Measurements from ENCODE around the gene FGD5. TPM values are rescaled to one million over a fixed set of nuclear protein-coding genes. Genes with fewer than 3 reads are reported as not detected.

The FGD5 gene
- polyA plus RNA-seq, 3 donors, result 0.03 TPM; not detected in 2

GRCh38 chr3:14837186-14837877 lies 18.6 kb downstream of the FGD5 start:
- Histone ChIP-seq H2AFZ (ENCODE audit: insufficient read depth, low read depth, low read length, poor library complexity, severe bottlenecking) (no peak overlapping the region), H3K4me3 (replicated peaks in 1 of 3; ENCODE audit: low read depth in 2 of 3, low read length in 3 of 3) (no peak overlapping the region), H3K9ac (ENCODE audit: insufficient read depth, low read length, poor library complexity, severe bottlenecking) (no peak overlapping the region), H4K20me1 (ENCODE audit: insufficient read depth, low read length) (no peaks in the 10 kb centered on the region), H3K27me3 (ENCODE audit: control insufficient read depth in 2 of 2, insufficient read depth in 2 of 2, low read length in 2 of 2) (no peaks in the 10 kb centered on the region), H3K4me2 (replicated peaks; ENCODE audit: extremely low read depth, low read length, poor library complexity, severe bottlenecking) (no peak overlapping the region), H3K36me3 (replicated peaks in 1 of 2; ENCODE audit: control insufficient read depth in 1 of 2, insufficient read depth in 2 of 2, low read length in 2 of 2) (no peaks in the 10 kb centered on the region), H3K9me3 (replicated peaks in 1 of 2; ENCODE audit: control insufficient read depth in 1 of 2, insufficient read depth in 1 of 2, low read length in 2 of 2) (no peaks in the 10 kb centered on the region), H3K27ac (ENCODE audit: low read depth in 1 of 2, low read length in 2 of 2) (no peak overlapping the region), H3K4me1 (ENCODE audit: control insufficient read depth in 1 of 2, insufficient read depth in 2 of 2, low read length in 2 of 2) (no peaks in the 10 kb centered on the region), H3K79me2 (ENCODE audit: insufficient read depth, low read length) (no peaks in the 10 kb centered on the region)
- no peak overlapping the region for H3K4me3 Mint-ChIP-seq
- H3K27ac Mint-ChIP-seq, result no peak overlapping the region
- intact Hi-C loops (cut with micrococcal nuclease), result no loop called here
- no peaks in the 10 kb centered on the region for H3K9me3 Mint-ChIP-seq
- no peaks in the 10 kb centered on the region for H3K4me1 Mint-ChIP-seq
- DNase-seq, result no peak
- no peaks in the 10 kb centered on the region for H3K36me3 Mint-ChIP-seq
- TF ChIP-seq, protein P1, sequence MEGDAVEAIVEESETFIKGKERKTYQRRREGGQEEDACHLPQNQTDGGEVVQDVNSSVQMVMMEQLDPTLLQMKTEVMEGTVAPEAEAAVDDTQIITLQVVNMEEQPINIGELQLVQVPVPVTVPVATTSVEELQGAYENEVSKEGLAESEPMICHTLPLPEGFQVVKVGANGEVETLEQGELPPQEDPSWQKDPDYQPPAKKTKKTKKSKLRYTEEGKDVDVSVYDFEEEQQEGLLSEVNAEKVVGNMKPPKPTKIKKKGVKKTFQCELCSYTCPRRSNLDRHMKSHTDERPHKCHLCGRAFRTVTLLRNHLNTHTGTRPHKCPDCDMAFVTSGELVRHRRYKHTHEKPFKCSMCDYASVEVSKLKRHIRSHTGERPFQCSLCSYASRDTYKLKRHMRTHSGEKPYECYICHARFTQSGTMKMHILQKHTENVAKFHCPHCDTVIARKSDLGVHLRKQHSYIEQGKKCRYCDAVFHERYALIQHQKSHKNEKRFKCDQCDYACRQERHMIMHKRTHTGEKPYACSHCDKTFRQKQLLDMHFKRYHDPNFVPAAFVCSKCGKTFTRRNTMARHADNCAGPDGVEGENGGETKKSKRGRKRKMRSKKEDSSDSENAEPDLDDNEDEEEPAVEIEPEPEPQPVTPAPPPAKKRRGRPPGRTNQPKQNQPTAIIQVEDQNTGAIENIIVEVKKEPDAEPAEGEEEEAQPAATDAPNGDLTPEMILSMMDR (IDR thresholded peaks at IDR 0.05), result no peak
- H3K27me3 Mint-ChIP-seq (ENCODE audit: low read depth in 3 of 3), result peaks cover 2 to 6% (median 3%) of the 10 kb centered on the region in 3 donors
- 94% methylated on average over 11 of the region's 15 CpGs for WGBS (ENCODE audit: insufficient coverage)

DNA sequence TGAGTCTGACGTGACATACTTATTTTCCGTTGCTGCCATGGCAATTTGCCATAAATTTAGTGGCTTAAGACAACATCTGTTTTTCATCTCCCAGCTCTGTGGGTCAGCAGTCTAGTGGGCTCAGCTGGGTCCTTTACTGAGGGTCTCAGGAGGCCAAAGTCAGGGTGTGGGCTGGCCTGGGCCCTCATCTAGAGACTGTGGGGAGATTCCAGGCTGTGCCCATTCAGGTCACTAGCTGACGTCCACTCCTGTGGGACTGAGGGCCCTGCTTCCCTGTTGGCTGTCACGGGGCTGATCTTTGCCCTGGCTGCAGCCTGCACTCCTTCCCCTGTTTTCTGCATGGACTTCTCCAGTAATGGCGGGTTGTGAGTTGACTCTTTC lies 19.1 kb downstream of the FGD5 start:
- no peak for DNase-seq
- Mint-ChIP-seq H3K27me3 (ENCODE audit: low read depth in 3 of 3) (peaks cover 3 to 6% (median 3%) of the 10 kb centered on the region in 3 donors), H3K27ac (no peak overlapping the region), H3K4me1 (no peaks in the 10 kb centered on the region), H3K9me3 (no peaks in the 10 kb centered on the region), H3K36me3 (no peaks in the 10 kb centered on the region), H3K4me3 (no peak overlapping the region)
- Histone ChIP-seq H3K9ac (ENCODE audit: insufficient read depth, low read length, poor library complexity, severe bottlenecking) (no peak overlapping the region), H3K27me3 (ENCODE audit: control insufficient read depth in 2 of 2, insufficient read depth in 2 of 2, low read length in 2 of 2) (no peaks in the 10 kb centered on the region), H2AFZ (ENCODE audit: insufficient read depth, low read depth, low read length, poor library complexity, severe bottlenecking) (no peak overlapping the region), H3K4me1 (ENCODE audit: control insufficient read depth in 1 of 2, insufficient read depth in 2 of 2, low read length in 2 of 2) (no peaks in the 10 kb centered on the region), H3K9me3 (replicated peaks in 1 of 2; ENCODE audit: control insufficient read depth in 1 of 2, insufficient read depth in 1 of 2, low read length in 2 of 2) (no peaks in the 10 kb centered on the region), H3K4me3 (replicated peaks in 1 of 3; ENCODE audit: low read depth in 2 of 3, low read length in 3 of 3) (no peak overlapping the region), H3K36me3 (replicated peaks in 1 of 2; ENCODE audit: control insufficient read depth in 1 of 2, insufficient read depth in 2 of 2, low read length in 2 of 2) (no peaks in the 10 kb centered on the region), H3K79me2 (ENCODE audit: insufficient read depth, low read length) (no peaks in the 10 kb centered on the region), H3K27ac (ENCODE audit: low read depth in 1 of 2, low read length in 2 of 2) (no peak overlapping the region), H4K20me1 (ENCODE audit: insufficient read depth, low read length) (no peaks in the 10 kb centered on the region), H3K4me2 (replicated peaks; ENCODE audit: extremely low read depth, low read length, poor library complexity, severe bottlenecking) (no peak overlapping the region)
- WGBS (ENCODE audit: insufficient coverage), result 83% methylated on average over 5 of the region's 5 CpGs
- intact Hi-C loops (cut with micrococcal nuclease), result no loop called here
- TF ChIP-seq, protein P1 (IDR thresholded peaks at IDR 0.05), result no peak
